ENCODE data around the gene TROAP. TPM values are rescaled to one million over a fixed set of nuclear protein-coding genes. Genes with fewer than 3 reads are reported as not detected.
A peak's percentile ranks its signal among the peaks of the same experiment; 100 is the strongest.
"Not testable (repeated sequence)": the region's sequence is repeated elsewhere in the genome, so short reads cannot be mapped to it uniquely, and the experiment has no call there.

TROAP gene
- total RNA-seq, 2 experiments from 2014 or later, result 89.5 to 107 TPM

GRCh38 chr12:49370539-49370938 lies 47.5 kb downstream of the TROAP start:
- peaks cover 3% of the 10 kb centered on the region for H3K36me3 Mint-ChIP-seq
- no peaks in the 10 kb centered on the region for H3K27me3 Mint-ChIP-seq
- no peak for DNase-seq
- CTCF ChIA-PET, result interaction anchor here (1.2 to 6.2 kb wide), 3 partner anchors 13 to 143 kb away, joined by 4 to 48 read pairs (median 9); partner anchors contain the start of gene DNAJC22
- peaks cover 46% of the 10 kb centered on the region for H3K4me1 Mint-ChIP-seq
- H3K4me3 Mint-ChIP-seq, result no peak overlapping the region
- H3K9me3 Mint-ChIP-seq (ENCODE audit: low read depth), result no peaks in the 10 kb centered on the region
- no peak overlapping the region for H3K27ac Mint-ChIP-seq
- no peak for ATAC-seq

GRCh38 chr12:49375406-49375805 lies 52.4 kb downstream of the TROAP start:
- CTCF ChIA-PET, result interaction anchor here (1.2 to 1.3 kb wide), 3 partner anchors 9 to 19 kb away, joined by 3 to 8 read pairs (median 4); partner anchors contain the start of gene SPATS2
- Mint-ChIP-seq H3K36me3 (peaks cover 5% of the 10 kb centered on the region), H3K4me1 (peaks cover 20% of the 10 kb centered on the region), H3K4me3 (no peak overlapping the region), H3K27me3 (no peaks in the 10 kb centered on the region), H3K9me3 (ENCODE audit: low read depth) (no peaks in the 10 kb centered on the region), H3K27ac (peak overlapping the region; percentile 16)
- DNase-seq (no peak), ATAC-seq (peak; percentile 81)

- Mint-ChIP-seq H3K9me3 (ENCODE audit: low read depth) (no peaks in the 10 kb centered on the region), H3K4me1 (peaks cover 16% of the 10 kb centered on the region), H3K27me3 (no peaks in the 10 kb centered on the region), H3K4me3 (no peak overlapping the region), H3K36me3 (peaks cover 3% of the 10 kb centered on the region), H3K27ac (no peak overlapping the region)
- CTCF ChIA-PET, result interaction anchor here (1.6 to 2.2 kb wide), 2 partner anchors 19 to 30 kb away, joined by 3 to 9 read pairs; no protein-coding TSS in a partner anchor
- no peak for ATAC-seq
- no peak for DNase-seq
Measured at GRCh38 chr12:49377386-49377785, 54.3 kb downstream of the TROAP start.

- H3K4me3 Mint-ChIP-seq; H3K27me3 Mint-ChIP-seq; CTCF ChIA-PET; H3K36me3 Mint-ChIP-seq; H3K9me3 Mint-ChIP-seq (ENCODE audit: low read depth); ATAC-seq; H3K4me1 Mint-ChIP-seq; DNase-seq; H3K27ac Mint-ChIP-seq: not testable (repeated sequence)
Measured at GRCh38 chr12:49380184-49380583, 57.1 kb downstream of the TROAP start.

Other genes starting within 250 kb of the TROAP start
- under 1 TPM in 1 of 2 experiments, not detected in 1; 0.15 TPM for gene DHH, start 228.5 kb upstream of the TROAP start, total RNA-seq
- 10 to 100 TPM; 46.9 to 53.4 TPM for gene LMBR1L, start 212.4 kb upstream of the TROAP start, total RNA-seq
- 1,000 to 10,000 TPM; 1,970 to 2,009 TPM for gene TUBA1B, start 191.9 kb upstream of the TROAP start, total RNA-seq
- gene TUBA1A, start 134.2 kb upstream of the TROAP start, total RNA-seq, result 10 to 100 TPM; 91.0 to 96.5 TPM
- gene TUBA1C, start 58.2 kb upstream of the TROAP start, total RNA-seq, result 100 to 1,000 TPM; 264 to 266 TPM
- gene PRPH, start 28.1 kb upstream of the TROAP start, total RNA-seq, result under 1 TPM; 0.26 to 0.35 TPM
- gene C1QL4, start 13.9 kb downstream of the TROAP start, total RNA-seq, result not detected
- gene DNAJC22, start 23.6 kb downstream of the TROAP start, total RNA-seq, result under 1 TPM in 1 of 2 experiments, not detected in 1; 0.05 TPM
- 10 to 100 TPM; 11.3 to 18.1 TPM for gene SPATS2, start 44.2 kb downstream of the TROAP start, total RNA-seq
- 1 to 10 TPM; 1.1 to 1.2 TPM for gene KCNH3, start 215.8 kb downstream of the TROAP start, total RNA-seq
- gene MCRS1, start 244.9 kb downstream of the TROAP start, total RNA-seq, result 10 to 100 TPM; 70.1 to 72.1 TPM